Lower leg skin (tissue), 3 donors: ENCODE measurements around the gene INKA2.

Experiments used
- POLR2A ChIP-seq, 2 donors: fragments of 450-650 bp; IDR thresholded peaks; one replicate each; pipeline ENCODE4 v1.6.1; 2016 to 2017; ENCODE audit warnings: antibody characterized with exemption in 2 of 2, mild to moderate bottlenecking in 1 of 2, moderate library complexity in 1 of 2
- TF ChIP-seq, protein P1 (sequence below), 3 donors: fragments of 450-650 bp; IDR thresholded peaks; one replicate each; pipeline ENCODE4 v1.5.1; 2016; ENCODE audit warnings: antibody characterized with exemption in 3 of 3, mild to moderate bottlenecking in 3 of 3, moderate library complexity in 2 of 3

DNA sequence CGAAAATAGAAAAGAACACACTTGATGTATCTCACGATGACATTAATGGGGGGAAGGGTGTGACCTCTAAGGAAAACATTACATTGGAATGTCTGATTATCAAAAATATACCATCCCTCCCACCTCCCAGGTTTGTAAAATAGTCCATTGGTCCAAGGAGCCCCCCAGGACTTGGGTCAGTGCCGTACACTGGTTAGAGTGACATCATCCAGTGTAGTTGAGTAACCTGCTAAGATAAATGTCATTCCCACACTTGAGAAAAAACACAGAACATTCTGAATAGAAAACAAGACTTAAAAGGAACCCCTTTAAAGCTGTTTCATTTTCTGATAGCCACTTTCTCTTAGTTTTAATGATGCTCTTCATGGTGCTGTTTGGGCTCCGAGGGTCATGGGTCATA lies 31.7 kb upstream of the INKA2 start:
- TF ChIP-seq, protein P1, sequence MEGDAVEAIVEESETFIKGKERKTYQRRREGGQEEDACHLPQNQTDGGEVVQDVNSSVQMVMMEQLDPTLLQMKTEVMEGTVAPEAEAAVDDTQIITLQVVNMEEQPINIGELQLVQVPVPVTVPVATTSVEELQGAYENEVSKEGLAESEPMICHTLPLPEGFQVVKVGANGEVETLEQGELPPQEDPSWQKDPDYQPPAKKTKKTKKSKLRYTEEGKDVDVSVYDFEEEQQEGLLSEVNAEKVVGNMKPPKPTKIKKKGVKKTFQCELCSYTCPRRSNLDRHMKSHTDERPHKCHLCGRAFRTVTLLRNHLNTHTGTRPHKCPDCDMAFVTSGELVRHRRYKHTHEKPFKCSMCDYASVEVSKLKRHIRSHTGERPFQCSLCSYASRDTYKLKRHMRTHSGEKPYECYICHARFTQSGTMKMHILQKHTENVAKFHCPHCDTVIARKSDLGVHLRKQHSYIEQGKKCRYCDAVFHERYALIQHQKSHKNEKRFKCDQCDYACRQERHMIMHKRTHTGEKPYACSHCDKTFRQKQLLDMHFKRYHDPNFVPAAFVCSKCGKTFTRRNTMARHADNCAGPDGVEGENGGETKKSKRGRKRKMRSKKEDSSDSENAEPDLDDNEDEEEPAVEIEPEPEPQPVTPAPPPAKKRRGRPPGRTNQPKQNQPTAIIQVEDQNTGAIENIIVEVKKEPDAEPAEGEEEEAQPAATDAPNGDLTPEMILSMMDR (IDR thresholded peaks at IDR 0.05), result no peak
- TF ChIP-seq POLR2A (IDR thresholded peaks at IDR 0.05), result no peak
